ENCODE results near the gene WDTC1. TPM values are rescaled to one million over a fixed set of nuclear protein-coding genes. Genes with fewer than 3 reads are reported as not detected.
A peak's percentile ranks its signal among the peaks of the same experiment; 100 is the strongest.

WDTC1 gene
- total and polyA plus RNA-seq, 9 of the 15 experiments (the other 6 are each of a cell fraction or from before 2014, with no cell fraction given): 0.18 to 32.3 (median 8.8) TPM

- TF ChIP-seq, protein P1, sequence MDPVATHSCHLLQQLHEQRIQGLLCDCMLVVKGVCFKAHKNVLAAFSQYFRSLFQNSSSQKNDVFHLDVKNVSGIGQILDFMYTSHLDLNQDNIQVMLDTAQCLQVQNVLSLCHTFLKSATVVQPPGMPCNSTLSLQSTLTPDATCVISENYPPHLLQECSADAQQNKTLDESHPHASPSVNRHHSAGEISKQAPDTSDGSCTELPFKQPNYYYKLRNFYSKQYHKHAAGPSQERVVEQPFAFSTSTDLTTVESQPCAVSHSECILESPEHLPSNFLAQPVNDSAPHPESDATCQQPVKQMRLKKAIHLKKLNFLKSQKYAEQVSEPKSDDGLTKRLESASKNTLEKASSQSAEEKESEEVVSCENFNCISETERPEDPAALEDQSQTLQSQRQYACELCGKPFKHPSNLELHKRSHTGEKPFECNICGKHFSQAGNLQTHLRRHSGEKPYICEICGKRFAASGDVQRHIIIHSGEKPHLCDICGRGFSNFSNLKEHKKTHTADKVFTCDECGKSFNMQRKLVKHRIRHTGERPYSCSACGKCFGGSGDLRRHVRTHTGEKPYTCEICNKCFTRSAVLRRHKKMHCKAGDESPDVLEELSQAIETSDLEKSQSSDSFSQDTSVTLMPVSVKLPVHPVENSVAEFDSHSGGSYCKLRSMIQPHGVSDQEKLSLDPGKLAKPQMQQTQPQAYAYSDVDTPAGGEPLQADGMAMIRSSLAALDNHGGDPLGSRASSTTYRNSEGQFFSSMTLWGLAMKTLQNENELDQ (CRISPR knock-in tag; IDR thresholded peaks at IDR 0.05; ENCODE audit: borderline replicate concordance): 0 out of 2 replicates have a peak, but pooled peaks have one; percentile 77
- TF ChIP-seq TAF7 (tag; IDR thresholded peaks at IDR 0.05): peak; percentile 79
- TF ChIP-seq TCF7 (IDR thresholded peaks at IDR 0.05; ENCODE audit: borderline replicate concordance): peak; percentile 87; the same call in 1 of the 2 replicates
- peak; percentile 38 to 57; a peak in 2 of 4 replicates for TF ChIP-seq ZMIZ1 (IDR thresholded peaks at IDR 0.05; ENCODE audit: low read depth in 2 of 2, low read length in 2 of 2)
- TF ChIP-seq CREB1 (IDR thresholded peaks at IDR 0.05): peak; percentile 95
- peak; percentile 99 for TF ChIP-seq CREB1 (CRISPR knock-in tag; IDR thresholded peaks at IDR 0.05)
- TF ChIP-seq, protein P2, sequence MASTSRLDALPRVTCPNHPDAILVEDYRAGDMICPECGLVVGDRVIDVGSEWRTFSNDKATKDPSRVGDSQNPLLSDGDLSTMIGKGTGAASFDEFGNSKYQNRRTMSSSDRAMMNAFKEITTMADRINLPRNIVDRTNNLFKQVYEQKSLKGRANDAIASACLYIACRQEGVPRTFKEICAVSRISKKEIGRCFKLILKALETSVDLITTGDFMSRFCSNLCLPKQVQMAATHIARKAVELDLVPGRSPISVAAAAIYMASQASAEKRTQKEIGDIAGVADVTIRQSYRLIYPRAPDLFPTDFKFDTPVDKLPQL (IDR thresholded peaks at IDR 0.05; ENCODE audit: extremely low read depth, insufficient read length): no peak
- 0 out of 2 replicates have a peak, but pooled peaks have one; percentile 44 for TF ChIP-seq ZNF143 (CRISPR knock-in tag; IDR thresholded peaks at IDR 0.05)
- no peak for TF ChIP-seq NR0B1 (IDR thresholded peaks at IDR 0.05; ENCODE audit: partially characterized antibody)
- TF ChIP-seq HDAC3 (IDR thresholded peaks at IDR 0.05; ENCODE audit: borderline replicate concordance, partially characterized antibody): peak; percentile 62
- no peak for TF ChIP-seq ZNF699 (CRISPR knock-in tag; IDR thresholded peaks at IDR 0.05; ENCODE audit: insufficient replicate concordance)
- TF ChIP-seq YY1 (IDR thresholded peaks at IDR 0.05; ENCODE audit: borderline replicate concordance in 1 of 3, control insufficient read depth in 1 of 3, extremely low read depth in 1 of 3, insufficient read depth in 3 of 3, insufficient read length in 1 of 3, insufficient replicate concordance in 2 of 3, low read depth in 1 of 3, low read length in 2 of 3): peak; percentile 65 to 95 (median 88)
- TF ChIP-seq RBM22 (IDR thresholded peaks at IDR 0.05; ENCODE audit: low read depth, low read length, poor library complexity, severe bottlenecking): peak; percentile 95
- TF ChIP-seq ESRRA (IDR thresholded peaks at IDR 0.05; ENCODE audit: borderline replicate concordance, low read depth): peak; percentile 86
These were observed 87.6 kb downstream of the WDTC1 start, which contains the start of gene TMEM222 (continued) for GRCh38 chr1:27321813-27322568.

All from K562 (cell line).